SH-SY5Y (cell line): ENCODE results near the gene ARID4A.

Source experiments
- GATA2 ChIP-seq: IDR thresholded peaks from 2 replicates; pipeline ENCODE4 v1.6.1; 2011; ENCODE audit warnings: mild to moderate bottlenecking, low read depth, low read length
- GATA3 ChIP-seq: IDR thresholded peaks from 2 replicates; pipeline ENCODE4 v1.6.1; 2011; ENCODE audit warnings: low read depth, mild to moderate bottlenecking, low read length, moderate library complexity

Gene ARID4A

GRCh38 chr14:58367296-58367695 lies 68.9 kb downstream of the ARID4A start:
- TF ChIP-seq GATA3 = no peak
- TF ChIP-seq GATA2 = no peak

DNA sequence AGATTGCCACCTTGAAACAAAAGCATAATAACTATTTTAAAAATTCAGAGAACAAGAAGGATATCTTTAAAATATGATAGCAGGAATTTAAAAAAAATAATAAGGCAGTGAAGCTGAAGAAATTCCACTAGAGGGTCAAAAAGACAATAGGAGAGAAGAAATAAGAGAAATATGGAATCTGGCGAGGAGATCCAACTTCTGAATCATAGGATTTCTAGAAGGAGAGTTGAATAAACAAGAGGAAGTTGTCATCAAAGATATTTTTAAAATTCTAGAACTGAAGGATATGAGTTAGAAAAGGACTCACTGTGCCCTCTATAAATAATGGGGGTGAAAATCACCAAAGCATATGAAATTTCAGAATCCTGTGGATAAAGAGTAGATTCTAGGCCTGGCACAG lies 70.6 kb downstream of the ARID4A start:
- TF ChIP-seq GATA2 = no peak
- no peak for TF ChIP-seq GATA3

DNA sequence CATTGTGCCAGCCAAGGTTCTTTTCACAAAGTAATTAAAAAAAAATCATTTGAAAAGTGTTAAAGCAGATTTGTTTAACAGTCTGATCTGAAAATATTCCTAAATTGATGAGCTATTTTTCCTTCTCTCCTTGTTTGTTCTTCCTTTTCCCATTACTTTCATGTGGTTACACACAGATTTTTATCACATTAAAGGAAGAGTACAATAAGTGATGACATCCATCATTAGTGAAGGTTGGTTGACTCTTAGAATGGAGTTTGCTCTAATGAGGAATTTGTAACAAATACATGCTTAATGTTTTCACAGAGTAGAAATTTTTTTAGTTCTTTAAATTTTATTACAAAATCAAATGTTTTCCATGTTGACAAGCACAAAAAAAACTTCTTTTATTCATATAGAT lies 78.4 kb downstream of the ARID4A start:
- TF ChIP-seq GATA2 = no peak
- no peak for TF ChIP-seq GATA3

DNA sequence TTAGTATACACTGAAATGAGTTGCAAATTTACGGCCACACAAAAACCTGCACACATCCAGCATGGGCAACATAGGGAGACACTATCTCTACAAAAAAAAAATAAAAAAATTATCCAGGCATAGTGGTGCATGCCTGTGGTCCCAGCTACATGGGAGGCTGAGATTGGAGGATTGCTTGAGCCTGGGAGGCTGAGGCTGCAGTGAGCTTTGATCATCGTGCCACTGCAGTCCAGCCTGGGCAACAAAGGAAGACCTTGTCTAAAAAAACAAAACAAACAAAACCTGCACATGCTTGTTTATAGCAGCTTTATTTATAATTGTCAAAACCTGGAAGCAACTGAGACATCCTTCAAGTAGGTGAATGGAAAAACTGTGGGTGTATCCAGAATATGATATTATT lies 92.5 kb downstream of the ARID4A start:
- no peak for TF ChIP-seq GATA2
- no peak for TF ChIP-seq GATA3

- TF ChIP-seq GATA3 (no peak), GATA2 (no peak)
These were observed 97.1 kb downstream of the ARID4A start for GRCh38 chr14:58395562-58395811.

DNA sequence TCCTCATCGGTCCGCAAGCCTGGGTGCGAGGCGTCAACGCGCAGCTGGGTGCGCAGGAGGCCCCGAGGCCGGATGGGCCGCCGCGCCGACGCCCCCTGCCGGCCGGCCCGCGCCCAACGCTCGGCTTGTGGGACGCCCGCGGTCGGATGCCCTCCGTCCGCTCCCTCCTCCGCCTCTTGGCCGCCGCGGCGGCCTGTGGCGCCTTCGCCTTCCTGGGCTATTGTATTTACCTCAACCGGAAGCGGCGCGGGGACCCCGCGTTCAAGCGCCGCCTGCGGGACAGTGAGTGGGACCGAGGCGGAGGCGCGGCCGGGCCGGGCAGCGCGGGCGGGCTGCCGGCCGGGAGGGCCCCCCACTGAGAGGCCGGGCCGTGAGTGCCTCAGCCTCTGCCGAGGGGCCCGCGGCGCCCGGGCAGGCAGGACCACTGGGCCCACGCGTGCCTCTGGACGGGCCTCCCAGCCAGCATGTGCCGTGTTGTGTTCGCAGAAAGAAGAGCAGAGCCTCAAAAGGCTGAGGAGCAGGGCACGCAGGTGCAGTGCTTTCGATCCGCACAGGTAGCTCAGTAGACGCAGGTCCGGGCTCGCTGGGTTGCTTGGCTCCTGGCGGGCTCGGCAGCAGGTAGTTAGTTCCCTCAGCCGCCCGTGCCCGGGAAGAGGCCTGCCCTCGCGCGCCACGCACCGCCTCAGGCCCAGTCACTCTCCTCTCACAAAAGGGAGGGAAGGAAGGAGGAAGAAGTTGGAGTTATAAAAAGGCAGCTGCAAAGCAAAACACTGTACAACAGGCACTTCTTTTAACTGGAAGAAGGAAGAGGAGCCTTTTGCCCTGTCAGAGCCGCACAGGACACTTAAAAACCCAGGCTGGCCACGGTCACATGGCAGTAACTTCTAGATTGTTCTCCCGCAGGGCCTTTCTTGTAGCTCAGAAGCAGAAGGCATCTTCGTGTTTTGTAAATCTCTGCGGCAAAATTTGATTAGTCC lies 97.7 kb downstream of the ARID4A start, which contains the start of gene TOMM20L:
TOMM20L (plus strand) TSS at position 119 of the 977 bp plus-strand sequence; CDS start at position 147, 28 bp downstream.
- TF ChIP-seq GATA2 (no peak), GATA3 (no peak)

DNA sequence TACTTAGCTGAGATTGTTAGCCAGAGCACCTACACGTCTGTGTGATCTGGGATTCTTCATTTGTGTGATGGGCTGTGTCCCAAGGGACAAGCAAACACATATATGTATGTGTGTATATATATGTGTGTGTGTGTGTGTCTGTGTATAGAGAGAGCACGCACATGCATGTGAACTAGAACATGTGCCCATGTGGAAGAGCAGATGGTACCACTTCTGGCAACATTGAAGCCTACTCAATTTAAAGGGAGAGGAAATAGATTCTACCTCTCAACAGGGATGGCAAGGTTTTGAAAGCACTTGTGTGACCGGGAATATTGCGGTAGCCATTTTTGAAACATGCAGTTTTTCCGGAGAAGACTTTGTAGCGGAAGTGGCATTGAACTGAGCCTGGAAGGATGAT lies 98.8 kb downstream of the ARID4A start:
- TF ChIP-seq GATA3 (no peak), GATA2 (no peak)

- no peak for TF ChIP-seq GATA3
- no peak for TF ChIP-seq GATA2
These were observed 100.1 kb downstream of the ARID4A start for GRCh38 chr14:58398495-58398894.

GRCh38 chr14:58398895-58399294 lies 100.5 kb downstream of the ARID4A start:
- TF ChIP-seq GATA2 = no peak
- no peak for TF ChIP-seq GATA3

- TF ChIP-seq GATA2 = no peak
These were observed 103.2 kb downstream of the ARID4A start for GRCh38 chr14:58401587-58401986.

DNA sequence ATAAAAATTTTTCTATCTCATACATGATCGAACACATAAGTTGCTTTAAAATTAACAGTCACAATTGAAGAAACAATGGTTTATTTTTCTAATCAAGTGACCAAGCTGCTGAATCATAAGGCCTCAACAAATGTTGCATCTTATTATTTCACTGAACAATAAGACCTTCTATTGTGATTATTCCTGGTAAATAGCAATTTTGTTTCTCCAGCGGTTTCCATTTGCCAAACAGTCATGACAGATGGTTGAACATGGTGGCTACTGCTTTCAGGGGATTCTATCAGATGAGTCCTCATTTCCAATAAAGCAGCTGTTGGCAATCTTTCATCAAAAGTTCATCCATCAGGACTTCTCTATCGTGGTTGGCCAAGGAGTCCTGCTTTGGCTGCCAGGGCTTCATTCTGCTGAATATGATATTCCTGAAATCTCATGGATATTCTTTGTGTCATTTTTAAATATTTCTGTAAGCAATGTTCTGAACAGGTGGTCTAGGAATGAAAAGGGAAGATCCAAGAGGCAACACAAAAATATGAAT lies 110.4 kb downstream of the ARID4A start:
- TF ChIP-seq GATA3 = no peak
- TF ChIP-seq GATA2 = no peak

- TF ChIP-seq GATA3 = no peak
These were observed 116.5 kb downstream of the ARID4A start for GRCh38 chr14:58414845-58415244.

DNA sequence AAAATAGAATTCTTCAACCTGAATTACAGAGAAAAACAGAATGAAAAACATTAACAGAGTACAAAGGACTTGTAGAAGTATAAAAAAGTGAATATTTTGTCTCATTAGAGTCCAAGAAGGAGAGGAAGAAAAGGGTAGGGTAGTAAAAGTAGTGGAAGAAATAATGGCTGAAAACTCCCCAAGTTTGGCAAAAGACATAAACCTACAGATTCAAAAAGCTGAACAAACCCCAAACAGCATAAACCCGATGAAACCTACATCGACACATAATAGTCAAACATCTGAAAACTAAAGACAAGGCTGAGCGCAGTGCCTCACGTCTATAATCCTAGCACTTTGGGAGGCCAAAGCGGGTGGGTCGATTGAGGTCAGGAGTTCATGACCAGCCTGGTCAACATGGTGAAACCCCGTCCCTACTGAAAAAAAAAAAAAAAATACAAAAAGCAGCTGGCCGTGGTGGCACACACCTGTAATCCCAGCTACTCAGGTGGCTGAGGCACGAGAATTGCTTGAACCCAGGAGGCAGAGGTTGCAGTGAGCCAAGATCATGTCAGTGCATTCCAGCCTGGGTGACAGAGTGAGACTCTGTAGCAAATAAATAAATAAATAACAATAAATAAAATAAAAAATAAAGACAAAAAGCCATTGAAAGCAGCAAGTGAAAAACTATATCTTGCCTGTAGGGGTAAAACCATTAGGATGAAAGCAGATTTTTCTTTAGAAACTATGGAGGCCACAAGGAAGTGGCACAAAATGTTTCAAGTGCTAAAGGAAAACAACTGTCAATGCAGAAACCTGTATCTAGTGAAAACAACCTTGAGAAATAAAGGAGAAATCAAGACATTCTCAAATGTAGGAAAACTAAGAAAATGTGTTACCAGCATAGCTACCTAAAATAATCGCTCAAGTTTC lies 117.5 kb downstream of the ARID4A start:
- TF ChIP-seq GATA3 (no peak), GATA2 (no peak)
